Neural progenitor cell (in vitro differentiated cells): Measurements from ENCODE around the gene CCDC134.

Experiments
- EZH2 ChIP-seq: fragments of 200-600 bp; sonication (generic); IDR thresholded peaks from 2 replicates; pipeline ENCODE4 v1.6.1; 2017; ENCODE audit warnings: antibody characterized with exemption, mild to moderate bottlenecking, moderate library complexity
- EZH2phosphoT487 ChIP-seq: fragments of 200-600 bp; sonication (generic); IDR thresholded peaks from 2 replicates; pipeline ENCODE4 v1.6.1; 2017; ENCODE audit warnings: antibody characterized with exemption
- TF ChIP-seq, protein P1 (sequence below): fragments of 200-600 bp; sonication (generic); IDR thresholded peaks from 2 replicates; pipeline ENCODE4 v1.5.1; 2017; ENCODE audit warnings: antibody characterized with exemption, mild to moderate bottlenecking

DNA sequence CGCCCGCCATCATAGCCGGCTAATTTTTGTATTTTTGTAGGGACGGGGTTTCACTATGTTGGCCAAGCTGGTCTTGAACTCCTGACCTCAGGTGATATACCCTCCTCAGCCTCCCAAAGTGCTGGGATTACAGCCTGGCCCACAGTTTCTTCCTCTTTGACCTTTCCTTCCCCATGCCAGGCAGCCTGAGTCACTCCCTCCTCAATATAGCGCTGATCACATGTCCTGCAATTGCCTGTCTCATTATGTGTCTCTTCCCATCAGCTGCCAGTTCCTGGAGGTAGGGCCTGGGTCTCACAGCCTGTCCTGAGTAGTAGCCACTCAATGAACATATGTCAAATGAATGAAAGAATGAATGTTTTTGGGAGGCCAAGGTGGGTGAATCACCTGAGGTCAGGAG, 43.0 kb upstream of the CCDC134 start:
- TF ChIP-seq EZH2 = no peak
- TF ChIP-seq, protein P1, sequence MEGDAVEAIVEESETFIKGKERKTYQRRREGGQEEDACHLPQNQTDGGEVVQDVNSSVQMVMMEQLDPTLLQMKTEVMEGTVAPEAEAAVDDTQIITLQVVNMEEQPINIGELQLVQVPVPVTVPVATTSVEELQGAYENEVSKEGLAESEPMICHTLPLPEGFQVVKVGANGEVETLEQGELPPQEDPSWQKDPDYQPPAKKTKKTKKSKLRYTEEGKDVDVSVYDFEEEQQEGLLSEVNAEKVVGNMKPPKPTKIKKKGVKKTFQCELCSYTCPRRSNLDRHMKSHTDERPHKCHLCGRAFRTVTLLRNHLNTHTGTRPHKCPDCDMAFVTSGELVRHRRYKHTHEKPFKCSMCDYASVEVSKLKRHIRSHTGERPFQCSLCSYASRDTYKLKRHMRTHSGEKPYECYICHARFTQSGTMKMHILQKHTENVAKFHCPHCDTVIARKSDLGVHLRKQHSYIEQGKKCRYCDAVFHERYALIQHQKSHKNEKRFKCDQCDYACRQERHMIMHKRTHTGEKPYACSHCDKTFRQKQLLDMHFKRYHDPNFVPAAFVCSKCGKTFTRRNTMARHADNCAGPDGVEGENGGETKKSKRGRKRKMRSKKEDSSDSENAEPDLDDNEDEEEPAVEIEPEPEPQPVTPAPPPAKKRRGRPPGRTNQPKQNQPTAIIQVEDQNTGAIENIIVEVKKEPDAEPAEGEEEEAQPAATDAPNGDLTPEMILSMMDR = no peak
- no peak for TF ChIP-seq EZH2phosphoT487
